RWPE2 (cell line): Measurements from ENCODE around the gene PDS5B.
A peak's percentile ranks its signal among the peaks of the same experiment; 100 is the strongest.
"Not testable (repeated sequence)": the region's sequence is repeated elsewhere in the genome, so short reads cannot be mapped to it uniquely, and the experiment has no call there.

Experiments
- ATAC-seq: fragments of 200-7000 bp; cut with Tn5 transposase; 3 replicates; pipeline ENCODE4 v1.9.1; 2021; ENCODE audit warnings: low read depth
- DNase-seq: peaks from one replicate; pipeline ENCODE4 v3.0.0-alpha.2; 2020; ENCODE audit warnings: low spot score
- H3K27ac ChIP-seq: fragments of 450-650 bp; 2 replicates; pipeline ENCODE4 v1.5.1; 2017; ENCODE audit warnings: mild to moderate bottlenecking; ENCODE audit not compliant: poor library complexity, severe bottlenecking
- H3K27me3 ChIP-seq: fragments of 250-450 bp; sonication (Bioruptor Pico); 2 replicates; pipeline ENCODE4 v1.5.1; 2021; ENCODE audit warnings: mild to moderate bottlenecking, moderate library complexity; ENCODE audit not compliant: insufficient read depth, poor library complexity, severe bottlenecking
- H3K36me3 ChIP-seq: fragments of 250-450 bp; sonication (Bioruptor Pico); 2 replicates; pipeline ENCODE4 v1.5.1; 2020; ENCODE audit warnings: low read depth, mild to moderate bottlenecking, moderate library complexity
- H3K4me1 ChIP-seq: fragments of 250-450 bp; sonication (Bioruptor Pico); 2 replicates; pipeline ENCODE4 v1.5.1; 2021; ENCODE audit warnings: mild to moderate bottlenecking, moderate library complexity; ENCODE audit not compliant: insufficient read depth, poor library complexity, severe bottlenecking
- H3K4me3 ChIP-seq: fragments of 250-450 bp; sonication (Bioruptor Pico); 2 replicates; pipeline ENCODE4 v1.5.1; 2021; ENCODE audit warnings: mild to moderate bottlenecking, moderate library complexity; ENCODE audit not compliant: severe bottlenecking
- H3K9me3 ChIP-seq: fragments of 250-450 bp; sonication (Bioruptor Pico); 2 replicates; pipeline ENCODE4 v1.5.1; 2021; ENCODE audit warnings: mild to moderate bottlenecking, moderate library complexity; ENCODE audit not compliant: severe bottlenecking
- TF ChIP-seq, protein P1 (sequence below): fragments of 450-650 bp; IDR thresholded peaks from one replicate; pipeline ENCODE4 v1.5.1; 2017; ENCODE audit warnings: mild to moderate bottlenecking, moderate library complexity; ENCODE audit not compliant: poor library complexity, severe bottlenecking

Gene PDS5B

DNA sequence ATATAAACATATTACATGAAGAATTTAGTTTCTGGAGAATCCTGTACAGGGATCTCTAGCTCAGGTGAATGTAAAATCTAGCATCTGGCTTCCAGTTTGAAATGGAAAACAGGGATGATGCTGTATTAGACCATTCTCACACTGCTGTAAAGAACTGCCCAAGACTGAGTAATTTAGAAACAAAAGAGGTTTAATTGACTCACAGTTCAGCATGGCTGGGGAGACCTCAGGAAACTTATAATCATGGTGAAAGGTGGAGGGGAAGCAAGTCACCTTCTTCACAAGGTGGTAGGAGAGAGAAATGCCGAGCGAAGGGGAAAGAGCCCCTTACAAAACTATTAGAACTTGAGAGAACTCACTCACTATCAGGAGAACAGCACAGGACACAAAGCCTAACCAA is 30.6 kb upstream of the PDS5B start:
- no peak overlapping the region for H3K27ac ChIP-seq
- ATAC-seq (no peak), DNase-seq (no peak)
- H3K4me1 ChIP-seq, result no peaks in the 10 kb centered on the region
- H3K36me3 ChIP-seq, result no peaks in the 10 kb centered on the region
- no peaks in the 10 kb centered on the region for H3K27me3 ChIP-seq
- H3K4me3 ChIP-seq, result no peak overlapping the region
- TF ChIP-seq, protein P1, sequence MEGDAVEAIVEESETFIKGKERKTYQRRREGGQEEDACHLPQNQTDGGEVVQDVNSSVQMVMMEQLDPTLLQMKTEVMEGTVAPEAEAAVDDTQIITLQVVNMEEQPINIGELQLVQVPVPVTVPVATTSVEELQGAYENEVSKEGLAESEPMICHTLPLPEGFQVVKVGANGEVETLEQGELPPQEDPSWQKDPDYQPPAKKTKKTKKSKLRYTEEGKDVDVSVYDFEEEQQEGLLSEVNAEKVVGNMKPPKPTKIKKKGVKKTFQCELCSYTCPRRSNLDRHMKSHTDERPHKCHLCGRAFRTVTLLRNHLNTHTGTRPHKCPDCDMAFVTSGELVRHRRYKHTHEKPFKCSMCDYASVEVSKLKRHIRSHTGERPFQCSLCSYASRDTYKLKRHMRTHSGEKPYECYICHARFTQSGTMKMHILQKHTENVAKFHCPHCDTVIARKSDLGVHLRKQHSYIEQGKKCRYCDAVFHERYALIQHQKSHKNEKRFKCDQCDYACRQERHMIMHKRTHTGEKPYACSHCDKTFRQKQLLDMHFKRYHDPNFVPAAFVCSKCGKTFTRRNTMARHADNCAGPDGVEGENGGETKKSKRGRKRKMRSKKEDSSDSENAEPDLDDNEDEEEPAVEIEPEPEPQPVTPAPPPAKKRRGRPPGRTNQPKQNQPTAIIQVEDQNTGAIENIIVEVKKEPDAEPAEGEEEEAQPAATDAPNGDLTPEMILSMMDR, result no peak
- no peaks in the 10 kb centered on the region for H3K9me3 ChIP-seq

DNA sequence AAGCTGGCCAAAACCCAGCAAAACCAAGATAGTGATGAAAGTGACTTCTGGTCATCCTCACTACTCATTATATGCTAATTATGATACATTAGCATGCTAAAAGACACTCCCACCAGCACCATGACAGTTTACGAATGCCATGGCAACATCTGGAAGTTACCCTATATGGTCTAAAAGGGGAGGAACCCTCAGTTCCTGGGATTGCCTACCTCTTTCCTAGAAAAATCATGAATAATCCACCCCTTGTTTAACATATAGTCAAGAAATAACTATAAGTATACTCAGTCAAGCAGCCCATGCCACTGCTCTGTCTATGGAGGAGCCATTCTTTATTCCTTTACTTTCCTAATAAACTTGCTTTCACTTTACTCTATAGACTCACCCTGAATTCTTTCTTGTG is 25.4 kb upstream of the PDS5B start:
- not testable (repeated sequence) for DNase-seq, H3K4me3 ChIP-seq, H3K27me3 ChIP-seq, H3K4me1 ChIP-seq, ATAC-seq, H3K9me3 ChIP-seq, H3K36me3 ChIP-seq, H3K27ac ChIP-seq

DNA sequence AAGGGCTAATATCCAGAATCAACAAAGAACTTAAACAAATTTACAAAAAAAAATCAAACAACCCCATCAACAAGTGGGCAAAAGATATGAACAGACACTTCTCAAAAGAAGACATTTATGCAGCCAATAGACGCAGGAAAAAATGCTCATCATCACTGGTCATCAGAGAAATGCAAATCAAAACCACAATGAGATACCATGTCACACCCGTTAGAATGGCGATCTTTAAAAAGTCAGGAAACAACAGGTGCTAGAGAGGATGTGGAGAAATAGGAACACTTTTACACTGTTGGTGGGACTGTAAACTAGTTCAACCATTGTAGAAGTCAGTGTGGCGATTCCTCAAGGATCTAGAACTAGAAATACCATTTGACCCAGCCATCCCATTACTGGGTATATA is 10.6 kb upstream of the PDS5B start:
- not testable (repeated sequence) for ATAC-seq, H3K4me3 ChIP-seq, H3K4me1 ChIP-seq, H3K27ac ChIP-seq, H3K9me3 ChIP-seq, H3K27me3 ChIP-seq, H3K36me3 ChIP-seq, DNase-seq

DNA sequence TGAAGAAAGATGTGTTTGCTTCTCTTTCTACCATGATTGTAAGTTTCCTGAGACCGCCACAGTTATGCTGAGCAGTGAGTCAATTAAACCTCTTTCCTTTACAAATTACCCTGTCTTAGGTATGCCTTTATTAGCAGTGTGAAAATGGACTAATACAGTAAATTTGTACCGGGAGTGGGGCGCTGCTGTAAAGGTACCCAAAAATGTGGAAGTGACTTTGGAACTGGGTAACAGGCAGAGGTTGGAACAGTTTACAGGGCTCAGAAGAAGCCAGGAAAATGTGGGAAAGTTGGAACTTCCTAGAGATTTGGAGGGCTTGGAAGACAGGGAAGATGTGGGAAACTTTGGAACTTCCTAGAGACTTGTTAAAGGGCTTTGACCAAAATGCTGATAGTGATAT is 9.2 kb upstream of the PDS5B start:
- Histone ChIP-seq H3K27ac (no peak overlapping the region), H3K36me3 (no peaks in the 10 kb centered on the region), H3K4me1 (no peaks in the 10 kb centered on the region), H3K4me3 (no peak overlapping the region), H3K27me3 (no peaks in the 10 kb centered on the region), H3K9me3 (no peaks in the 10 kb centered on the region)
- DNase-seq, result no peak
- TF ChIP-seq, protein P1, result no peak
- no peak for ATAC-seq

DNA sequence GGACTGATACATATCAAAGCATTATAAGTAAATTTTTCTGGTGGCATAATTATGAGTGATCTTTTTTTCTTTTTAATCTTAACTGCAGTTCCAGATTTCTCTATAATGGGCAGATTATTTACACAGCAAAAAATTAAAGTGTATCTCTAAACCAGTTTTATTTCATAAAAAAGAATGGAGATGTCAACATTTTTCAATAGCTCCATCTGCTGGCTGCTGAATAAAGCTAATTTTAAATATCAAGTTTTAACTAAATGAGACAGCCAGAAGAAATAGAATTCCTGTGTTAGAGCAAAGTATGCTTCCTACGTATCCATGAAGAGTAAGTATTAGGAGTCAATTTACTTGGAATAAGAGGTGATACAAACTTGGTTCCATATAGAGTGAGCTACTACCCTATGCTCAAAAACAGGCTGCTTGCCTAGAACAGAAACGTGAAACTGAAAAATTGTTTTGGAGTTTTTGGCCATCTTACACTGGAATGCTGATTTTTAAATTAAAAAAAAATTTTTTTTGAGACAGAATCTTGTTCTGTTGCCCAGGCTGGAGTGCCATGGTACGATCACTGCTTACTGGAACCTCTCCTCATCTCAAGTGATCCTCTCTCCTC is 5.0 kb upstream of the PDS5B start:
- H3K4me1 ChIP-seq, result no peaks in the 10 kb centered on the region
- H3K36me3 ChIP-seq, result no peaks in the 10 kb centered on the region
- no peaks in the 10 kb centered on the region for H3K27me3 ChIP-seq
- no peak for DNase-seq
- H3K4me3 ChIP-seq, result no peak overlapping the region
- TF ChIP-seq, protein P1, result peak; percentile 71
- H3K9me3 ChIP-seq, result no peaks in the 10 kb centered on the region
- H3K27ac ChIP-seq, result no peak overlapping the region
- ATAC-seq, result no peak

DNA sequence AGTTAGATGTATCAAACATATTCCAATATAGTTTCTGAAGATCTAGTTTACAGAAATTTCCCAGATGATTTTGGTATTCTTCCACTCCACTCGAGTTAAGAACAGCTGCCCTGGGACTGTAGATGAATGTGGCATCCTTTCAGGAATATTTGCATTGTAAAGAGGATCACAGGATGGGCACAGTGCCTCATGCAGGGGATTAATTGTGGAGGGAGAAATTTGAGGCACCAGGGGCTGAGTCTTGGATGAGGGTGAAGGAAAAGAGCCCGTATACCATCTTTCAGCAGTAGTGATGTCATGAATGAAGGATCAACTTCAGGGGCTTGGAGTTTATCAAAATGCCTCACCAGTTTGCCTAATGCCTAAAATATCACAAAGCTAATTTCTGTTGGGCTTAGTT is 4.0 kb upstream of the PDS5B start:
- Histone ChIP-seq H3K4me1 (no peaks in the 10 kb centered on the region), H3K27me3 (no peaks in the 10 kb centered on the region), H3K36me3 (no peaks in the 10 kb centered on the region), H3K27ac (no peak overlapping the region), H3K9me3 (no peaks in the 10 kb centered on the region), H3K4me3 (no peak overlapping the region)
- TF ChIP-seq, protein P1, result no peak
- ATAC-seq (no peak), DNase-seq (no peak)
